D721Med (cell line): ENCODE data around the gene PHGDH.
A peak's percentile ranks its signal among the peaks of the same experiment; 100 is the strongest.

Experiments
- DNase-seq: peaks from one replicate; pipeline ENCODE4 v3.0.0; 2011; ENCODE audit warnings: low spot score; ENCODE audit not compliant: insufficient read length
- FAIRE-seq: peaks from 2 replicates; lab custom pipeline; 2011; peaks lifted over from hg19 to GRCh38; lab: Jason Lieb, UNC
- CTCF ChIP-seq: IDR thresholded peaks from 2 replicates; pipeline ENCODE4 v1.5.1; 2012; ENCODE audit warnings: mild to moderate bottlenecking, control low read depth; ENCODE audit not compliant: insufficient read depth; ENCODE audit errors: missing control alignments

Gene PHGDH

GRCh38 chr1:119711804-119712341, at the start of gene PHGDH:
PHGDH (plus strand) TSS chr1:119711934; CDS start chr1:119712023, 89 bp downstream.
- no peak for TF ChIP-seq CTCF
- FAIRE-seq, result no peak

GRCh38 chr1:119662034-119662437, 49.7 kb upstream of the PHGDH start:
- TF ChIP-seq CTCF, result no peak
- FAIRE-seq (no peak), DNase-seq (no peak)

More at GRCh38 chr1:119711804-119712341, at the start of gene PHGDH:
- peak; percentile 54 for DNase-seq

- no peak for FAIRE-seq
- no peak for DNase-seq
- no peak for TF ChIP-seq CTCF
Measured at GRCh38 chr1:119664067-119664466, 47.7 kb upstream of the PHGDH start.

DNA sequence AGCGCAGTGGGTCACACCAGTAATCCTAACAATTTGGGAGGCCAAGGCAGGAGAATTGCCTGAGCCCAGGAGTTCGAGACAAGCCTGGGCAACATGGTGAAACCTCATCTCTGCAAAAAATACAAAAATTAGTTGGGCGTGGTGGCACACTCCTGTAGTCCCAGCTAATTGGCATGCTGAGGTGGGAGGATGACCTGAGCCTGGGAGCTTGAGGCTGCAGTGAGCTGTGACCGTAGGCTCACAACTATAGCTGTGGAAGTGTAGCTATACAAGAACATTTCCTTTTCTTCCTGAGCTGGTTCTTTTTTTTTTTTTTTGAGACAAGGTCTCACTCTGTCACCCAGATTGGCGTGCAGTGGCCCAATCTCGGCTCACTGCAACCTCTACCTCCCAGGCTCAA, 44.6 kb upstream of the PHGDH start:
- DNase-seq (no peak), FAIRE-seq (no peak)

DNA sequence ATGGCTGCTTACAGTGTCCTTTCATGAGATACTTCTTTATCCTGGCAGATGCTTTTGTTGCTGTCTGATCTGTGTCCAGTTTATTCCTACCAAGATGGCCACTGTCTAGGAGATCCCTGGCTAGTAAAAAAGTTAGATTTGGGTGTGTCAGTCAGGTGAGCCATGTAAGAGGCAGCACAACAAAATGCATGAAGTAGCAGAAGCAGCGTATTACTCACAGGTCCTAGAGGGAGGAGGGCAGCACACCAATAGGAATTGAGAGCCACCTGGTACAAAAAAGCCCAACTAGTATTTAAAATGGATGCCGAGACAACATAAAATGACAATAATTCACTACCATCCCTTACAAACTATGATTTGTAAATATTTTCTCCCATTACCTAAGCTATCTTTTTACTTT, 40.8 kb upstream of the PHGDH start:
- FAIRE-seq, result no peak
- DNase-seq, result no peak
- TF ChIP-seq CTCF, result no peak

More for the DNA sequence above, 44.6 kb upstream of the PHGDH start:
- no peak for TF ChIP-seq CTCF

DNA sequence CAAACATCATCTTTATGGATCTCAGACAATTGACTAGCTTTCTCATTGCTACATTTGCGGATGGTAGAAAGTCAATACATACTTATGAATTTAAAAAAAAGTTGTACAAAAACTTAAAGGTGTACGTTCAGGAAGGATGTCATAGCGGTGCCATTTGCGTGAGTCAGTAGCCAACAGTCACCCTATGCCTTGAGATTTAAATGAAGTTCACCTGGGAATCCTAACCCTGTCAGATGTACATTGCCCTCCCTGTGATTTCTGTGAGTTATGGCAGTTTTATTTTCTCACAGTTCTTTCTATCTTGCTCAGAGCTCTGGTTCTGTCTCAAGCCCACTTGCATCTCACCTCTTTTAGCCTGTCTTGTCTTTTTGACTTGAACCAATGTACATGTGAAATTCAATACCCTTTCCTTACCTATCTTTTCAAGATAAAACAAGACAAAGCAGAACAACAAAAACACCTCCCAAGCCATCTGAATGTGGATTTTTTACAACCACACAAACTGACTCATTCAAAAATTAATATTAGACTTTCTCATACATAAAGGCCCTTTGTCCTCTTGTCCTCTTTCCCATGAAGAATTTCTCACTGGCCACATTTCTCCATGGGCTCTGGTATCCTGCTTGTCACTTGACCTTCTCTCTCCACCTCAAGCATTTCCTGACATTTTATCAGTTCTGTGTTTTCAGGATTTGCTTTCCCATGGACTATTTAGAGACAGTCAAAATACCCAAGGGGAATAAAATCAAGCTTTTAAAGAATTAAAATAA, 38.4 kb upstream of the PHGDH start:
- no peak for TF ChIP-seq CTCF
- FAIRE-seq (no peak), DNase-seq (no peak)

DNA sequence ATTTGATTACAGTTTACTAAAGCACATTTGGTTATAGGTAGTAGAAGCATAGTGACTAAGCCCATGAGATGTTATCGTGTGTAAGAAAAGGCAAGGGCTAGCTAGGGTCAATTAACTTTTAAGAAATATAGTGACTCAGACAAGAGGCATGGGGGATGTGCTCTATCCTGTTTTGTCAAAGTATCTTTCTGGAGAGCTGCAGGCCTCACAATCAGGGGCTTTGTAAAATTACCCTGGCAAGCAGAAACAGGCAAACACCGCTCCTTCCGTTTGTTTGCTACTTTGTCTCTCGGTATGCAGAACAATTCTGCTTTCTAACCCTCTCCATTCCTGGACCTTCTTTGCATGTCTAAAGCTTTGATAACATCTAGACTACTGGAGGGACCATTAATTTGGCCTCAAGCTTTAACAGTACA, 37.6 kb upstream of the PHGDH start:
- no peak for FAIRE-seq
- no peak for DNase-seq
- no peak for TF ChIP-seq CTCF
